Parathyroid adenoma (tissue), 2 donors: ENCODE measurements around the gene ANKHD1.
A peak's percentile ranks its signal among the peaks of the same experiment; 100 is the strongest.

Experiments
- H2AFZ ChIP-seq: fragments of 300-600 bp; sonication (generic); one replicate; pipeline ENCODE4 v1.7.0; 2017; ENCODE audit warnings: antibody characterized with exemption, mild to moderate bottlenecking
- H3K27ac ChIP-seq: fragments of 300-600 bp; sonication (generic); one replicate; pipeline ENCODE4 v1.7.0; 2017
- H3K27me3 ChIP-seq: fragments of 300-600 bp; sonication (generic); one replicate; pipeline ENCODE4 v1.7.0; 2017; ENCODE audit warnings: low read length; ENCODE audit not compliant: control insufficient read depth, insufficient read depth
- H3K36me3 ChIP-seq: fragments of 300-600 bp; sonication (generic); one replicate; pipeline ENCODE4 v1.7.0; 2017; ENCODE audit warnings: low read length; ENCODE audit not compliant: control insufficient read depth, insufficient read depth
- H3K4me1 ChIP-seq: fragments of 300-600 bp; sonication (generic); one replicate; pipeline ENCODE4 v1.7.0; 2017; ENCODE audit warnings: control low read depth
- H3K4me2 ChIP-seq: fragments of 300-600 bp; sonication (generic); one replicate; pipeline ENCODE4 v1.7.0; 2017; ENCODE audit warnings: low read length
- H3K4me3 ChIP-seq: fragments of 300-600 bp; sonication (generic); one replicate; pipeline ENCODE4 v1.7.0; 2017; ENCODE audit warnings: low read depth, low read length
- H3K79me2 ChIP-seq: fragments of 300-600 bp; sonication (generic); one replicate; pipeline ENCODE4 v1.7.0; 2017; ENCODE audit warnings: control low read depth
- H3K9ac ChIP-seq: fragments of 300-600 bp; sonication (generic); one replicate; pipeline ENCODE4 v1.7.0; 2017; ENCODE audit warnings: mild to moderate bottlenecking
- H3K9me3 ChIP-seq: fragments of 300-600 bp; sonication (generic); one replicate; pipeline ENCODE4 v1.7.0; 2017; ENCODE audit warnings: low read length; ENCODE audit not compliant: control insufficient read depth
- CTCF ChIP-seq: fragments of 300-600 bp; sonication (generic); IDR thresholded peaks from one replicate; pipeline ENCODE4 v1.7.0; 2017; ENCODE audit warnings: antibody characterized with exemption, mild to moderate bottlenecking
- donor health status: primary hyperparathyroidism.

Gene ANKHD1

GRCh38 chr5:140371356-140372151 lies 30.1 kb upstream of the ANKHD1 start:
- H3K9me3 ChIP-seq = no peaks in the 10 kb centered on the region
- no peak overlapping the region for H2AFZ ChIP-seq
- H3K9ac ChIP-seq = no peak overlapping the region
- peaks cover 12% of the 10 kb centered on the region for H3K4me1 ChIP-seq
- H3K36me3 ChIP-seq = no peaks in the 10 kb centered on the region
- no peak for TF ChIP-seq CTCF
- H3K79me2 ChIP-seq = no peaks in the 10 kb centered on the region
- H3K27ac ChIP-seq = no peak overlapping the region
- H3K4me3 ChIP-seq = no peak overlapping the region
- H3K27me3 ChIP-seq = no peaks in the 10 kb centered on the region
- no peak overlapping the region for H3K4me2 ChIP-seq

GRCh38 chr5:140372971-140373487 lies 28.6 kb upstream of the ANKHD1 start:
- H3K27me3 ChIP-seq = no peaks in the 10 kb centered on the region
- peak; percentile 86 for TF ChIP-seq CTCF
- peaks cover 12% of the 10 kb centered on the region for H3K4me1 ChIP-seq
- H3K9ac ChIP-seq = no peak overlapping the region
- H3K4me2 ChIP-seq = no peak overlapping the region
- no peaks in the 10 kb centered on the region for H3K36me3 ChIP-seq
- H3K27ac ChIP-seq = peak overlapping the region; percentile 30
- no peaks in the 10 kb centered on the region for H3K9me3 ChIP-seq
- H2AFZ ChIP-seq = peak overlapping the region; percentile 65
- H3K79me2 ChIP-seq = no peaks in the 10 kb centered on the region
- no peak overlapping the region for H3K4me3 ChIP-seq

GRCh38 chr5:140381351-140381750 lies 20.3 kb upstream of the ANKHD1 start:
- no peaks in the 10 kb centered on the region for H3K36me3 ChIP-seq
- H3K4me1 ChIP-seq = no peaks in the 10 kb centered on the region
- no peak overlapping the region for H2AFZ ChIP-seq
- TF ChIP-seq CTCF = no peak
- no peaks in the 10 kb centered on the region for H3K9me3 ChIP-seq
- no peaks in the 10 kb centered on the region for H3K79me2 ChIP-seq
- H3K4me2 ChIP-seq = no peak overlapping the region
- H3K4me3 ChIP-seq = no peak overlapping the region
- no peak overlapping the region for H3K9ac ChIP-seq
- no peaks in the 10 kb centered on the region for H3K27me3 ChIP-seq
- H3K27ac ChIP-seq = no peak overlapping the region

- H3K36me3 ChIP-seq = no peaks in the 10 kb centered on the region
- no peaks in the 10 kb centered on the region for H3K9me3 ChIP-seq
- no peak overlapping the region for H3K9ac ChIP-seq
- H3K4me2 ChIP-seq = no peak overlapping the region
- no peaks in the 10 kb centered on the region for H3K4me1 ChIP-seq
- no peak overlapping the region for H3K27ac ChIP-seq
- no peaks in the 10 kb centered on the region for H3K27me3 ChIP-seq
- H3K4me3 ChIP-seq = no peak overlapping the region
- no peak overlapping the region for H2AFZ ChIP-seq
- TF ChIP-seq CTCF = no peak
- no peaks in the 10 kb centered on the region for H3K79me2 ChIP-seq
Observed at GRCh38 chr5:140381972-140382371, 19.7 kb upstream of the ANKHD1 start.

- no peak overlapping the region for H3K9ac ChIP-seq
- no peak overlapping the region for H3K4me2 ChIP-seq
- H3K4me3 ChIP-seq = no peak overlapping the region
- no peak overlapping the region for H3K27ac ChIP-seq
- no peaks in the 10 kb centered on the region for H3K36me3 ChIP-seq
- no peaks in the 10 kb centered on the region for H3K9me3 ChIP-seq
- no peaks in the 10 kb centered on the region for H3K27me3 ChIP-seq
- H3K4me1 ChIP-seq = no peaks in the 10 kb centered on the region
- no peak for TF ChIP-seq CTCF
- no peaks in the 10 kb centered on the region for H3K79me2 ChIP-seq
- no peak overlapping the region for H2AFZ ChIP-seq
Observed at GRCh38 chr5:140382866-140383265, 18.8 kb upstream of the ANKHD1 start.
